Glomerular endothelial cell (primary cell): Measurements from ENCODE around the gene MRPS24. TPM values are rescaled to one million over a fixed set of nuclear protein-coding genes. Genes with fewer than 3 reads are reported as not detected.
"Not testable (repeated sequence)": the region's sequence is repeated elsewhere in the genome, so short reads cannot be mapped to it uniquely, and the experiment has no call there.

Experiments
- DNase-seq: peaks from one replicate; pipeline ENCODE4 v3.0.0-alpha.2; 2011; ENCODE audit warnings: low read depth, low spot score; ENCODE audit errors: extremely low read depth
- total RNA-seq: library from RNA; depleted of rRNA; stranded (reverse); fragments of >200 nt; gene quantifications from 2 replicates; pipeline ENCODE4 v1.2.3, GENCODE V29; 2015

Gene MRPS24
- total RNA-seq = 66.8 and 93.9 TPM in 2 replicates

GRCh38 chr7:43869006-43869866 lies at the start of gene MRPS24:
TSS of gene MRPS24 (minus strand) at chr7:43869517. CDS start at chr7:43869495, 22 bp downstream.
- peak; percentile 44 for DNase-seq

DNA sequence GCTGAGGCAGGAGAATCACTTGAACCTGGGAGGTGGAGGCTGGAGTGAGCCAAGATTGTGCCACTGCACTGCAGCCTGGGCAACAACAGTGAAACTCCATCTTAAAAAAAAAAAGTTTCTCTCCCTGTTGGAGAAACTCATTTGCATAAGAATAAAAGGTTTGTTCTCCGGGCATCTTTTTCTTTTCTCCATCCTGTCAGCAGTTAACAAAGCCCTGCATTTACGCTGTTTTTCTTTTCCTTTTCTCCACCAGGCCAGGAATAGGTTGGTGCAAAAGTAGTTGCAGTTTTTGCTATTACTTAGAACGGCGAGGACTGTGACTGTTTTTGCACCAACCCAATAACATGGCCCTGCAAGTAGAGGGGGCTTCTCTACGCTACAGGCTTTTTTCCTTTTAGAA lies 46.6 kb upstream of the MRPS24 start:
- no peak for DNase-seq

DNA sequence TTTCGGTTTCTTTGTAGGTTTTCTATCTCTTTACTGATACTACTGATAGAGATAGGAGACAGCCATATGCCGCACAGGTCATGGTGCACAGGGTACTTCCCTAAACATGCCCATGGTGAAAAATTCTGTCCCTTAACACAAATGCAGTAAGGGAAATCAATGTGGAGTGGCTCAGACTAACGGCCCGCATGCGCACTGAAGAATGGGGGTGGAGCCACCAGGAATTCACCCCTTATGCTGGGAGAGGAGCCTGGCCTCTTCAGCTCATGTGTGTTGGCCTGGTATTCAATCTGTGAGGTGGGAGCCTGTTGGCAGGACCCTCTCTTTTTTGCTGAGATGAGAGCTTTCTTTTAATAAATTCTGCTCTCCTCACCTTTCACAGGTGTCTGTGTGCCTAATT lies 45.5 kb upstream of the MRPS24 start:
- no peak for DNase-seq

DNA sequence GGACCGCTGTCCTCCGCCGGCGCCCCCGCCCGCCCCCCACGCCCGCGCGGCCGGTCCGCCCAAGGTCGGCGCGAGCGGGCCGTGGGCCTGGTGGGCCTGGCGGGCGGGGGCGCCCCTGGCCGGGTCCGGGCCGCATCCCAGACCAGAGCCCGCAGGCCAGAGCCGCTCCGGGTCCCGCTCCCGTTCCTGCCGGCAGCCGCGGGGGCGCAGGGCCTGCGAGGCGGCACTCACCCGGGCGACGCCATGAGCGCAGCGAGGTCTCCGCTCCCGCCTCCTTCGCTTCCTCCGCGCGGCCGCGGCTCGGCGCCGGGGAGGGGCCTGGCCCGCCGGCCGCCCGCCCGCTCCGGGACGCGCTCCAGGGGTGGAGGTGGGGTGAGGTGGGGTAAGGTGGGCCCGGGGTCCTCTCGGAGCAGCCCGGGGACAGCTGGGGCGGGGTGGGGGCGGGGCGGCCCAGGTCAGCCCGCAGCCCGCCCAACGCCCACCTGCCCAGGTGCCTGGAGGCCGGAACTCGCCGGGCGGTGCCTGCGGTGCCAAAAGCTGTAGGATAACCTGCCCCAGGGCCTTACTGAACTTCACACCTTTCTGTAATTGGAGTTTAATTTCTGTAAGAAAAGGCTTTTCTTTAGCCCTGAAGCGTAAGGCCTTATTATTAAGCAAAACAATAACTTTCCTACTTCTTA lies 37.2 kb upstream of the MRPS24 start, which contains the start of gene URGCP:
Gene URGCP, minus strand, starts transcription at position 266 of the 680 bp plus-strand sequence. Its CDS starts 21 bp downstream, at position 245.
- DNase-seq = no peak

- no peak for DNase-seq
Measured at GRCh38 chr7:43905956-43906330, 36.6 kb upstream of the MRPS24 start.

DNA sequence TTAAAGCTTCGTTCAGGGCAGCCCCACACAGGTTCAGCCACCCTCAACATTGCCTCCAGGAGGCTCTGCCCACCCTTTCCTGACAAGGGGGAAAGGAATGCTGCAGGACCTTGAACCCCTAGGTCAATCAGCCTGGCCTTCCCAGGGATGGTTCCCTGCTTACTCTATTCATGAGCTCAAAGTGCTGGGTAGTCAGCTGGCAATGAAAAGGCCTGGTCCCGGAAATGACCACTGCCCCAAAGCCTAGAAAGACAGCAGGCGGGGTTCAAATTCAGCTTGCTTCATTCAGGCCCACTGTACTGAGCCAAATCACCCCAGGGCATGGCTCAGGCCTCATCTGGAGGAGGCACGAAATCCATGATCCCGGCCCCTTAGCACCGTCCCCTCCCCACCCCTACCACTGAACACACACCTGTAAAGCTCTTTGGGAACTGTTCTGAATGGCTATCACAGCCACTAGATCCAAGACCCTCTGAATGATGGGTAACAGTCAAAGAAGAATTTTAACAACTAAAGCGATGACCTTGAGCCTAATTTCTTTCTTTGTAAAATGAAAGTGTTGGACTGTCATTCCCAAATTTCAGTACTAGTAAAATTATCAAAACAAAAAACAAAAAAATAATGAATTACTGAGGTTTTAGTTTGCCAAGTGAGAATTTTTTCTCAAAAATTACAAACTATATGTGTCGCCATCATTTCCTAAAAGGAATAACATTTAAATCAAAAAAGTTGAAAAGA lies 36.1 kb upstream of the MRPS24 start:
- DNase-seq = no peak

GRCh38 chr7:43904533-43905208 lies 35.4 kb upstream of the MRPS24 start:
- no peak for DNase-seq

- no peak for DNase-seq
Measured at GRCh38 chr7:43902542-43903054, 33.3 kb upstream of the MRPS24 start.

GRCh38 chr7:43898571-43898970 lies 29.3 kb upstream of the MRPS24 start:
- not testable (repeated sequence) for DNase-seq

DNA sequence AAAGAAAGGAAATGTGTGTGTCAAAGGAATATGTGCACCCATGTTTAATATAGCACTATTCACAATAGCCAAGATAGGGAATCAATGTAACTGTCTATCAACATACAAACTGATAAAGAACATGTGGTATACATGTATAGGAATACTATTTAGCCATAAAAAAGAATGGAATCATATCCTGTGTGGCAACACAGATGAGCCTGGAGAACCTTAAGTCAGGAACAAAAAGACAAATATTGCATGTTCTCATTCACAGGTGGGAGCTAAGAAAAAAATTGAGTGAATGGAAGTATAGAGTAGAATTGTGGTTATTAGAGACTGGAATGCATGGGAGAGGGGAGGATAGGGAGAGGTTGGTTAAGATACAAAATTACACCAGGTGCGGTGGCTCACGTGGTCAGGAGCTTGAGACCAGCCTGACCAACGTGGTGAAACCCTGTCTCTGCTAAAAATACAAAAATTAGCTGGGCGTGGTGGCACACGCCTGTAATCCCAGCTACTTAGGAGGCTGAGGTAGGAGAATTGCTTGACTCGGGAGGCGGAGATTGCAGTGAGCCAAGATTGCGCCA lies 26.6 kb upstream of the MRPS24 start:
- DNase-seq = no peak

- no peak for DNase-seq
Measured at GRCh38 chr7:43891069-43891955, 22.0 kb upstream of the MRPS24 start.

DNA sequence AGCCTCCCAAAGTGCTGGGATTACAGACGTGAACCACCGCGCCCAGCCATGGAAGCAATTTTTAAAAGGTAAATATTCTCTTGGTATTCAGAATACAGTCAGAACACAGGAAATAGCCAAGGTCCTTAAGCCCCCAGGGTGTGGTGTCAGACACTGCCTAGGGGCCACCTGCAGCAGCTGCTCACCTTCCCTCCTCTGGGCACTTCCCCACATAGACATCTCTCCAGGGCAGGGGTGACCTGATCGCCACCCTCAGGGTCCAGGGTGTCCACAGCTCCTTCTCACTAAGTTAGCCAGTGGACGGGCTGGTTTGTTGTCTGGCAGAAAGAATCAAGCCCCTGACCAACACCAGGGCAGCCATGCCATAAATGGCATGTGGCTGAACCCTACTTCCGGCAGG lies 21.2 kb upstream of the MRPS24 start:
- no peak for DNase-seq

DNA sequence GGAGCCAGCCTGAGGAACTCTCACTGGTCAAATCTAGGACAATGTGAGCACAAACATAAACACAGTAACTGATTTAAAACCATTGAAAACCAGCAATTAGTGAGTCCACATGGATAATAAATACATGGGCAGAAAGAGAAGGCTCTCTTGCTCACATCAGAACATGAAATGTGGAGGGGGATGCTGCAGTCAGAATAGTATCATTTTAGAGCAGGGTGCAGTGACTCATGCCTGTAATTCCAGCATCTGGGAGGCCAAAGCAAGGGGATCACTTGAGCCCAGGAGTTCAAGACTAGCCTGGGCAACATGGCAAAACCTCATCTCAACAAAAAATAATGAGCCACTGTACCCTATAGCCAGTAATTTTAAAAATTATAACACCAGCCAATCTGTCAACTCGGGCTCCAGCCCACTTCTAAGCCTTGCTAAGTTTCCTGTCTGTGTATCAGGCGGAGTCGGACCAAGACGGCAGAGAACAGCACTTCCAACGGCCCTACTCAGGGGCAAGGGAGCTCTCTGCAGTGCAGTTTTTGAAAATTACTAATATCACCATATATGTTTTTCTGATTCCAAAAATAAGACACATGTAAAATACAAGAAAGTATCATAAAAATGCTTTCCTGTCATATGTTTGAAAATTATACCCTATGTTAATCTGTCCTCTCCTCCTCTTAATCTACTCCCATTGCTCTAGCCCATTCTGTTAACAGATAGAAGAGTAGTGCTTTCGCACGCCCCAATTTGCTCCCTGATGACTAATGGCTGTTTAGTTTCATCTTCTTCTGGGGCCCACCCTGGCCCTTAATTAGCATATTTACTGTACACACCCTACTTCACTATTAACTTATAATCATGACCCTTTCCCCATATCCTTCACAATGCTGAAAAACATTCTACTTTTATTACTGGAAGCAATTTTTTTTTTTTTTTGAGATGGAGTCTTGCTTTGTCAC lies 20.0 kb upstream of the MRPS24 start:
- no peak for DNase-seq

- DNase-seq = no peak
Measured at GRCh38 chr7:43884617-43885016, 15.3 kb upstream of the MRPS24 start.

GRCh38 chr7:43884209-43884608 lies 14.9 kb upstream of the MRPS24 start:
- DNase-seq = no peak

- peak; percentile 56 for DNase-seq
Measured at GRCh38 chr7:43880596-43880995, 11.3 kb upstream of the MRPS24 start.

DNA sequence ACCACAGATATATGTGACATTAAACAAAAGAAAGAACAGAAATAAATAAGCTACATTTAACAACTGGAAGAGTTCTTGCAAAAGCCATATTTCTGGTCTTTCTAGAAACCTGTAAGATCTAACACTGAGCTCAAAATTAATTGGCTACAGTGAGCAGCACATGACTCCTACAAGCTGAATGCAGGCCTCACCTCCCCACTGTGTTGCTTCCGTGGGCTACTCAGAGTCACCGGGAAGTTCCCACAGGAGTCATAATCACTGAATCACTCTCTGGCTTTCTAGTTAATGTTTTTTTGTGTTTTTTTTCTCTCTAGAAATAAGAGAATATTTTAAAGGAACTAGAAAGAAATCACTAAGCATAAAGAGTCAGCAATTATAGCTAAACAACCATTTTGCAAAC lies 10.2 kb upstream of the MRPS24 start:
- no peak for DNase-seq

- peak; percentile 58 for DNase-seq
Measured at GRCh38 chr7:43878867-43879266, 9.6 kb upstream of the MRPS24 start.
